Upper lobe of right lung (tissue), 1 donor: ENCODE data around the gene PC. TPM values are rescaled to one million over a fixed set of nuclear protein-coding genes. Genes with fewer than 3 reads are reported as not detected.
"Not testable (repeated sequence)": the region's sequence is repeated elsewhere in the genome, so short reads cannot be mapped to it uniquely, and the experiment has no call there.

ENCODE experiments used
- ATAC-seq: fragments of 200-7000 bp; cut with Tn5 transposase; one replicate; pipeline ENCODE4 v1.9.1; 2020; ENCODE audit warnings: mild to moderate bottlenecking, moderate library complexity
- DNase-seq: peaks from one replicate; pipeline ENCODE4 v3.0.0-alpha.2; 2020
- H3K27ac ChIP-seq: fragments of 200-600 bp; one replicate; pipeline ENCODE4 v1.8.0; 2022
- H3K27me3 ChIP-seq: fragments of 200-600 bp; one replicate; pipeline ENCODE4 v1.8.0; 2022; ENCODE audit warnings: mild to moderate bottlenecking
- H3K36me3 ChIP-seq: fragments of 200-600 bp; one replicate; pipeline ENCODE4 v1.8.0; 2022
- H3K4me1 ChIP-seq: fragments of 200-600 bp; one replicate; pipeline ENCODE4 v1.8.0; 2022
- H3K4me3 ChIP-seq: fragments of 200-600 bp; one replicate; pipeline ENCODE4 v1.8.0; 2022; ENCODE audit warnings: mild to moderate bottlenecking
- H3K9me3 ChIP-seq: fragments of 200-600 bp; one replicate; pipeline ENCODE4 v1.8.0; 2022
- intact Hi-C: fragments of 100-400 bp; cut with DNase I; formaldehyde crosslinking; loops from one replicate; pipeline ENCODE4 v1.11.0; 2022
- total RNA-seq: library from RNA; stranded (reverse); fragmentation: NEBNext Ultra II Directional; extraction: Animal tissue kit (Norgen Biotek cat#: 25700); gene quantifications from one replicate; pipeline ENCODE4 v1.2.1, GENCODE V29; 2021
- TF ChIP-seq, protein P1 (sequence below): fragments of 200-600 bp; IDR thresholded peaks from one replicate; pipeline ENCODE4 v1.8.0; 2022; ENCODE audit warnings: antibody characterized with exemption
- donor health status: DM: no; HTN: yes; CAD: no; lungs with severe emphysema.

Gene PC
- total RNA-seq, 1 donor from 2014 or later: 12.7 TPM

DNA sequence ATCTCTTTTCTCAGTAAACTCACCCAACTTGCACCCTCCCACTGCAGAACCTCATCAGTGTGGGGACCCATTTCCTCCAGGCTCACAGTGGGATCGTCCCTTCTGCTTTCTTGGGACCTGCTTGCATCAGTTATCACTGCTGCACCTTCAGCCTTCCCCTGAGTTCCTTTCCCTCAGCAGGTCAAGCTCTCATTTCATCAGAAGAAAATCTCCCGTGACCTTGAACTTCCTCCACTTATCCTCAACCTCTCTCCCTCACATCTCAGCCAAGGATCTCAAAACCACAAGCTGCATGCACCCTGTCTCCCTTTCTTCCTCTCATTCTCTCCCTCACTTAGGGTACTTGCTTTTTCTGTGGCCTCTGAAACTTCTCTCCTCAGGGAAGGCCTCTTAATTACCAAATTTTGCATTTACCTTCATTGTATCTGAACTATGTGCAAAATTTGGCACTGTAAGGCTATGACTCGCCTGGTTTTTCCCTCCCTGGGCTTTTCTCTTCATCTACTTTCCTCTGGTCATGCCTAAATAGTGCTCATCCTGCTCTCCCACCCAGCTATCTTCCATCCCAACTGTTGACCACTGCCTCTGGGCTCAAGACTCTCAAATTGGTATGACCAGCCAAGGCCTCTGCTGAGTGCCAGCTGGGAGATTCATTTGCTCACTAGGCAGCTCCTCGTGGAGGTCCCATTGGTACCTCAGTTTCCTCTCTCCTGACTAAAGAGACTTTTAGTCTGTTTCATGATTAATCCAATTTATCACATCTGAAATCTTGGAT is 117.7 kb downstream of the PC start:
- DNase-seq (no peak), ATAC-seq (no peak)
- peaks cover 21% of the 10 kb centered on the region for H3K4me1 ChIP-seq
- H3K27ac ChIP-seq: no peak overlapping the region
- no peaks in the 10 kb centered on the region for H3K27me3 ChIP-seq
- no peaks in the 10 kb centered on the region for H3K9me3 ChIP-seq
- no peak overlapping the region for H3K4me3 ChIP-seq
- H3K36me3 ChIP-seq: peaks cover 16% of the 10 kb centered on the region
- intact Hi-C loops: no loop called here
- TF ChIP-seq, protein P1, sequence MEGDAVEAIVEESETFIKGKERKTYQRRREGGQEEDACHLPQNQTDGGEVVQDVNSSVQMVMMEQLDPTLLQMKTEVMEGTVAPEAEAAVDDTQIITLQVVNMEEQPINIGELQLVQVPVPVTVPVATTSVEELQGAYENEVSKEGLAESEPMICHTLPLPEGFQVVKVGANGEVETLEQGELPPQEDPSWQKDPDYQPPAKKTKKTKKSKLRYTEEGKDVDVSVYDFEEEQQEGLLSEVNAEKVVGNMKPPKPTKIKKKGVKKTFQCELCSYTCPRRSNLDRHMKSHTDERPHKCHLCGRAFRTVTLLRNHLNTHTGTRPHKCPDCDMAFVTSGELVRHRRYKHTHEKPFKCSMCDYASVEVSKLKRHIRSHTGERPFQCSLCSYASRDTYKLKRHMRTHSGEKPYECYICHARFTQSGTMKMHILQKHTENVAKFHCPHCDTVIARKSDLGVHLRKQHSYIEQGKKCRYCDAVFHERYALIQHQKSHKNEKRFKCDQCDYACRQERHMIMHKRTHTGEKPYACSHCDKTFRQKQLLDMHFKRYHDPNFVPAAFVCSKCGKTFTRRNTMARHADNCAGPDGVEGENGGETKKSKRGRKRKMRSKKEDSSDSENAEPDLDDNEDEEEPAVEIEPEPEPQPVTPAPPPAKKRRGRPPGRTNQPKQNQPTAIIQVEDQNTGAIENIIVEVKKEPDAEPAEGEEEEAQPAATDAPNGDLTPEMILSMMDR: no peak

DNA sequence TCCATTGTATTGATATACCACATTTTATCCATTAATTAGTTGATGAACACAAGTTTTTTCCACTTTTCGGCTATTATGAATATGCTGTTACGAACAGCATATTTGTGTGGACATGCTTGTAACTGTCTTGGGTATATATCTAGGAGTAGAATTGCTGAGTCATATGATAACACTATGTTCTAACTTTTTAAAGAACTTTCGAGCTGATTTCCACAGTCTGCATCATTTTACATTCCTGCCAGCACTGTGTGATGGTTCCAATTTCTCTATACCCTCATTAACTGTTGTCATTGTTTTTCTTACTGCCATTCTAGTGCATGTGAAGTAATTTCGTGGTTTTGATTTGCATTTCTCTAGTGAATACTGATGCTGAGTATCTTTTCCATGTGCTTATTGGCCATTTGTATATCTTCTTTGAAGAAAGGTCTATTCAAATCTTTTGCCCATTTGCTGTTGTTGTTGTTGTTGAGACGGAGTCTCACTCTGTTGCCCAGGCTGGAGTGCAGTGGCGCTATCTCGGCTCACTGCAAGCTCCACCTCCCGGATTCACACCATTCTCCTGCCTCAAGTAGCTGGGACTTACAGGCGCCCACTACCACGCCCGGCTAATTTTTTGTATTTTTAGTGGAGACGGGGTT is 122.3 kb downstream of the PC start:
- TF ChIP-seq, protein P1: no peak
- intact Hi-C loops: no loop called here
- H3K4me3 ChIP-seq: no peak overlapping the region
- H3K36me3 ChIP-seq: peaks cover 8% of the 10 kb centered on the region
- H3K4me1 ChIP-seq: no peaks in the 10 kb centered on the region
- H3K27me3 ChIP-seq: no peaks in the 10 kb centered on the region
- ATAC-seq: no peak
- H3K27ac ChIP-seq: no peak overlapping the region
- H3K9me3 ChIP-seq: no peaks in the 10 kb centered on the region
- DNase-seq: no peak

DNA sequence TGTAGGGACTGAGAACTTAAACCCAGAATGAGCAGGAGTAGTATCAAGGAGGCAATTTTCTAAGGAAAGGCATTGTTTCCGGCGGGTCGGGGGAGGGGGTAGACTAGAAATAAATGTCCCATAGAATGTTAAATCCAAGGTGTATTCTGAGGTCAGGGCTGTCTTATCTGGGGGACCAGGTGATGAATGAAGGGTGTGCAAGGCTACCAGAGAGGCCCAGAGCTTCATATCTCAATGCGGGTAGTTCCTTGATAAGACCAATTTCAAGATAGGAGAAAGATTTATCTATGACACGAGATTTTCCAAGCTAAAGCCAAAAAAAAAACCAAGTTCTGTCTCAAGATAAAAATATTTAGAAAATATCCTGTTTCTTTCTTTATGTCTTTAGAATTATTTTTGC is 123.2 kb downstream of the PC start:
- Histone ChIP-seq H3K27me3 (no peaks in the 10 kb centered on the region), H3K27ac (no peak overlapping the region), H3K36me3 (peaks cover 8% of the 10 kb centered on the region), H3K4me1 (no peaks in the 10 kb centered on the region), H3K9me3 (no peaks in the 10 kb centered on the region), H3K4me3 (no peak overlapping the region)
- intact Hi-C loops: loop anchor here (5.0 kb wide), 1 partner anchor 138 kb away; no protein-coding TSS in a partner anchor
- DNase-seq (no peak), ATAC-seq (no peak)
- TF ChIP-seq, protein P1: no peak

DNA sequence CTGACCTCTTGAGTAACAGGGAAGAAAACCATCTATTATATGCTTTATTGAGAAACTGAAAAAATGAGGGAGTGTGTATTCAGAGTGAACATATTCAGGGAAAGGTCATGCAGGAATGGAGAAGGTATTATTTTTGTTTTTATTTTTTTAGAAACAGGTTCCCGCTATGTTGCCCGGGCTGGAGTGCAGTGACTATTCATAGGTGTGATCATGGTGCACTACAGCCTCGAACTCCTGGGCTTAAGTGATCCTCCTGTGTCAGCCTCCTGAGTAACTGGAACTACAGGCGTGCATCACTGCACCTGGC is 123.7 kb downstream of the PC start:
- Histone ChIP-seq H3K36me3 (peaks cover 8% of the 10 kb centered on the region), H3K27me3 (no peaks in the 10 kb centered on the region), H3K4me3 (no peak overlapping the region), H3K27ac (no peak overlapping the region), H3K4me1 (no peaks in the 10 kb centered on the region), H3K9me3 (no peaks in the 10 kb centered on the region)
- no peak for DNase-seq
- ATAC-seq: no peak
- TF ChIP-seq, protein P1: no peak
- intact Hi-C loops: loop anchor here (5.0 kb wide), 1 partner anchor 137 kb away; no protein-coding TSS in a partner anchor

DNA sequence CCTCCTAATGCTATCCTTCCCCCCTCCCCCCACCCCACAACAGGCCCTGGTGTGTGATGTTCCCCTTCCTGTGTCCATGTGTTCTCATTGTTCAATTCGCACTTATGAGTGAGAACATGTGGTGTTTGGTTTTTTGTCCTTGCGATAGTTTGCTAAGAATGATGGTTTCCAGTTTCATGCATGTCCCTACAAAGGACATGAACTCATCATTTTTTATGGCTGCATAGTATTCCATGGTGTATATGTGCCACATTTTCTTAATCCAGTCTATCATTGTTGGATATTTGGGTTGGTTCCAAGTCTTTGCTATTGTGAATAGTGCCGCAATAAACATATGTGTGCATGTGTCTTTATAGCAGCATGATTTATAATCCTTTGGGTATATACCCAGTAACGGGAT is 133.6 kb downstream of the PC start:
- DNase-seq, H3K27me3 ChIP-seq, intact Hi-C loops, H3K36me3 ChIP-seq, ATAC-seq, H3K4me1 ChIP-seq, H3K9me3 ChIP-seq, H3K27ac ChIP-seq, H3K4me3 ChIP-seq: not testable (repeated sequence)

DNA sequence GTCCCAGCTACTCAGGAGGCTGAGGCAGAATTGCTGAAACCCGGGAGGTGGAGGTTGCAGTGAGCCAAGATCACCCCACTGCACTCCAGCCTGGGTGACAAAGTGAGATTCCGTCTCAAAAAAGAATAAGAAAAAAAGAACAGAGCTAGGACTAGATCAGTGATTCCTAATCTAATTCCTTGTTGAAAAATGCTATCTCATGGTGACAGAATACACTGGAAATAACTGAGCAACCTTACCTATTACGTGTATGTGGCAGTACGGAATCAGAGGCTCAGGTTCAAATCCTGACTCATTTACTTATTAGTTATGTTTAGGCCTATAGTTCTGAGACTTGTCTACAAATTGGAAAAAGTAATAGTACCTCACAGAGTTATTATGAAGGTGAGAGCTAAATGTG is 134.5 kb downstream of the PC start:
- Histone ChIP-seq H3K27me3 (no peaks in the 10 kb centered on the region), H3K4me3 (no peak overlapping the region), H3K27ac (no peak overlapping the region), H3K36me3 (no peaks in the 10 kb centered on the region), H3K9me3 (no peaks in the 10 kb centered on the region), H3K4me1 (no peaks in the 10 kb centered on the region)
- ATAC-seq: no peak
- intact Hi-C loops: no loop called here
- DNase-seq: no peak
- TF ChIP-seq, protein P1: no peak
